GM21717 (cell line): ENCODE measurements around the gene LMTK2.
A peak's percentile ranks its signal among the peaks of the same experiment; 100 is the strongest.

ENCODE experiments used
- ATAC-seq: cut with Tn5 transposase; IDR thresholded peaks from one replicate; pipeline ENCODE4 v1.9.1; 2021; ENCODE audit warnings: mild to moderate bottlenecking, moderate library complexity; ENCODE audit not compliant: unreplicated experiment

LMTK2 gene

DNA sequence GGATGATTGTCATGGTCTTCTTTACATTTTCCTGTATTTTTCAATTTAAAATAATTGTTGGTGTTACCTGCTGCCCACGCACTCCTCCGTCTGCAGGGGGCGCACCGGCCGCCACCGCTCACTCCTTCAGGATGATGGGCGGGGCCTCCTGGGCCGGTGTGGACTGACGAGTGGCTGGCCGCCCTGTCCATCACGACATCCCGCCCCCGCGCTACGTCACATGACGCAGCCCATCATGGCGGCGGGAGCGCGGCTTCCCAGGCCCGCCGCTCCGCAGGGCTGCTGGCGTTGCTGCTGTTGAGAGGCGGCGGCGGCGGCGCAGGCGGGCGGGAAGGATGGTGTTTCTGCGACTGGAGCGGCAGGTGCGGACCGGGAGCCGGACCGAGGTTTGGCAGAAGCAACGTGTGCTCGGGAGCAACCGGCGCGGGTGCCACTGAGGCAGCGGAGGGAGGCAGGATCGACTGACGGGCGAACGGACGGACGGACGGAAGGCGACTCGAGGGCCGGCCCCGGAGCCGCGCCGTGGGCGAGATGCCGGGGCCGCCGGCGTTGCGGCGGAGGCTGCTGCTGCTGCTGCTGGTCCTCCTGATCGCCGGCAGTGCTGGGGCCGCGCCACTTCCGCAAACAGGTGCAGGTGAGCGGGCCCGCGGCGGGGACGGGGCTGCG, at the start of gene LMTK2:
Gene LMTK2, plus strand, starts transcription at position 216 of the 666 bp plus-strand sequence. Its CDS starts 316 bp downstream, at position 532.
- ATAC-seq: peak; percentile 100

DNA sequence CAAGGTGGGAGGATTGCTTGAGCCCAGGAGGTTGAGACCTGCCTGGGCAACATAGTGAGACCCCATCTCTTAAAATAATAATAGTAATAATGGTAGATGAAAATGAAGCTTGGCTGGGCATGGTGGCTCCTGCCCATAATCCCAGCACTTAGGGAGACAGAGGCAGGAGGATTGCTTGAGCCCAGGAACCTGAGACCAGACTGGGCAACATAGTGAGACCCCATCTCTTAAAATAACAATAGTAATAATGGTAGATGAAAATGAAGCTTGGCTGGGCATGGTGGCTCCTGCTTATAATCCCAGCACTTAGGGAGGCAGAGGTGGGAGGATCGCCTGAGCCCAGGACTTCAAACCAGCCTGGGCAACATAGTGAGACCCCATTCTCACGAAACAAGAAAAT, 49.5 kb upstream of the LMTK2 start:
- ATAC-seq: no peak

DNA sequence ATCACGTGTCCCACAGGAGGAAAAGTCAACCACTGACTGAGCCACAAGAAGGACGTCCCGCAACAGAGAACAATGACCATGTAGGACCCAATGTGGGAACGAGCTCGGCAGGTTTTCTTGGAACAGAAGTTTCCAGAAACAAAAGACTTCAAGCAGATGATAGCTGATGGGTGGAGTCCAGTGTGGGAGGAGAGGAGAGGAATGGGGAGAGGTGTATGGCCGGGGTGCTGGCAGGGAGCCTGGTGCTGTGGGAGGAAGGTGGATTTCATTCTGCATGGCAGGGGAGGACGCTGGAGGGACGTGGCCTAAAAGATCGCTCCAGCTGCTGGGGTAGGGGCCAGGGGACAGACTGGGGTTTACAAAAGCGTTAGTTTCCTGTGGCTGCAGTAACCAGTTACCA, 48.5 kb upstream of the LMTK2 start:
- ATAC-seq: no peak

DNA sequence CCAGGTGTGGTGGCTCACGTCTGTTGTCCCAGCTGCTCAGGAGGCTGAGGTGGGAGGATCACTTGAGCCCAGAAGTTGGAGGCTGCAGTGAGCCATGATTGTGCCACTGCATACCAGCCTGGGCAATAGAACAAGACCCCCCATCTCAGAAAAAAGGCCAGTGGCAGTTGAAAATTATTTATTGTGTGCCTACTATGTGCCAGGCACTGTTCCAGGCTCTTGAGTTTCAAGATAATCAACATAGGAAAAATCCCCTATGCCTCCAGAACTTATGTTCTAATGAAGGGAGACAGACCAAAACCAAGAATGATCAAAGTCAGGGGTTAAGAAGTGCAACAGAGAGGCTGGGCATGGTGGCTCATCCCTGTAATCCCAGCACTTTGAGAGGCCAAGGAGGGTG, 42.4 kb upstream of the LMTK2 start:
- no peak for ATAC-seq

DNA sequence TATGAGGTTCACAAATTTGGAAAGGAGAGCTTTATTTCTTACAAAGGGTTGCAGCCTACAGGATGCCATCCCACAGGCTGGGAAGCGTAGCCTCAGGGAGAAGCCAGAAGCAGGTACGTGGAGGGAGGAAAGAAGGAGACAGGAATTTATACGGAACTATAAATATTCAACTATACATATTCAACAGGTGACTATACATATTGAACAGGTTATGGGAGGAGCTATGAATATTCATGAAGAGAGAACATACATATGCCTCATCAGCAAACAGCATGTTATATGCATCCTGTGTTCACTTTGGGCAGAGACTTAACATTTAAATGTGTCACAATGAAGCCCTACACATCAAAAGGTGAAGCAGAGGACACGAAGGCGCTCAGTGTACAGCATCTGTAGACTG, 40.5 kb upstream of the LMTK2 start:
- ATAC-seq: no peak

DNA sequence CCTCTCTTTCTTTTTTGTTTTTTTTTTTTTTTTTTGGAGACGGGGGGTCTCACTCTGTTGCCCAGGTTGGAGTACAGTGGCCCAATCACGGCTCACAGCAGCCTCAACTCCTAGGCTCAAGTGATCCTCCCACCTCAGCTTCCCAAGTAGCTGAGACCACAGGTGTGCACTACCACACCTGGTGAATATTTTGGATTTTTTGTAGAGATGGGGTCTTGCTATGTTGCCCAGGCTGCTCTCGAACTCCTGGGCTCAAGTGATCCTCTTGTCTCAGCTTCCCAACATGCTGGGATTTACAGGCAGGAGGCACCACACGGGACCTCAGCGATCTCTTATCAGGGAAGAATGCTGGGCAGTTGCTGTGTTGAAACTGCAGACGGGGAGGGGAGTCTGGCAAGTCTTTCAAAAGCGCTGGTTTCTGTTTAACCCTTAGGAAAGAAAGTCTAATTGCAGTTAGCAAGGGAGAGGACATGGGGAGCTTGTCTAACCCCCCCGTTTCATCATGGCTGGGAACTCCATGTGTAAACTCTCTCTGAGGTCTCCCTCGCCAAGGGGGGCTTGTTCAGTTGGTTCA, 39.6 kb upstream of the LMTK2 start:
- ATAC-seq: no peak

DNA sequence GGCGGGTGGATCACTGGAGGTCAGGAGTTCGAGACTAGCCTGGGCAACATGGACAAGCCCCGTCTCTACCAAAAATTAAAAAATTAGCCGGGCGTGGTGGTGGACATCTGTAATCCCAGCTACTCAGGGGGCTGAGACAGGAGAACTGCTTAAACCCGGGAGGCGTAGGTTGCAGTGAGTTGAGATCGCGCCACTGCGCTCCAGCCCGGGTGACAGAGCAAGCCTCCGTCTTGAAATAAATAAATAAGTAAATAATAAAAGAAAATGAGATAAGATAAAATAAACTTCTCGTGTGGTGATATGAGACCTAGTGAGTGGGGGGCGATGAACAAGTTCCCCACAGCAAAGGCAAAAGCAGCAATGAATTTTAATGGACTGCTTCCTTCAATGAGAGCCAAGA, 33.6 kb upstream of the LMTK2 start:
- no peak for ATAC-seq

DNA sequence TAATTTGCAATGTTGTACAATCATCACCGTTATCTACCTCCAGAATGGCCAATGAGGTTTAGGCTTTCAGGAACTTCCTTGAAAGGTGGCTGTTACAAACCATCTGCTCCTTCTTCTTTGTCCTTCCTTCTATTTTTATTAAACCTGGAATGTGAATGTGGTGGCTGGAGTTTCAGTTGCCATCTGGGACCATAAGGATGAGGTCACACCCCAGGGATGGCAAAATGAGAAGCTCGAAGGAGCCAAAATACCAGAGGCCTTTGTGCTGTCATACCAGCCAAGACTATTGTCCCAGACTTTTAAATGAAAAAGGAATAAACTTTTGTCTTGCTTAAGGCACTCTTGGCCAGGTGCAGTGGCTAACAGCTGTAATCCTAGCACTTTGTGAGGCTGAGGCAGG, 30.9 kb upstream of the LMTK2 start:
- ATAC-seq: no peak

DNA sequence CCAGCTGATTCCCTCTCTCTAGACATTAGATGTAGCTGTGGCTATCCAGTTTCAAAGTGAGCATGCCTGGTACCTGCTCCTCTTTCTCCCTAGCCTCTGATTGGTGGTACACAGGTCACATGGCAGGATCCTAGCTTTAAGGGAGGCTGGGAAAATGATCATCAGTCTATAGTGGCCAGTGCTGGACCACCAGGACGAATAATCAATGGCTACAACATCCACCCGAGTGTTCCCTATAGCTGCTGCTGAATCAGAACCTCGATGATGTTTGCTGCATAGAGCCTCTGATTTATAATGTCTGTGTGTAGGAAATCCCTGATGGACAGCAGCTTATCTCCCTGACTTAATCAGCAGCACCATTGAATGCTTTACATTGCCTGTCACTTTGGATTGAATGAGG, 28.9 kb upstream of the LMTK2 start:
- no peak for ATAC-seq

DNA sequence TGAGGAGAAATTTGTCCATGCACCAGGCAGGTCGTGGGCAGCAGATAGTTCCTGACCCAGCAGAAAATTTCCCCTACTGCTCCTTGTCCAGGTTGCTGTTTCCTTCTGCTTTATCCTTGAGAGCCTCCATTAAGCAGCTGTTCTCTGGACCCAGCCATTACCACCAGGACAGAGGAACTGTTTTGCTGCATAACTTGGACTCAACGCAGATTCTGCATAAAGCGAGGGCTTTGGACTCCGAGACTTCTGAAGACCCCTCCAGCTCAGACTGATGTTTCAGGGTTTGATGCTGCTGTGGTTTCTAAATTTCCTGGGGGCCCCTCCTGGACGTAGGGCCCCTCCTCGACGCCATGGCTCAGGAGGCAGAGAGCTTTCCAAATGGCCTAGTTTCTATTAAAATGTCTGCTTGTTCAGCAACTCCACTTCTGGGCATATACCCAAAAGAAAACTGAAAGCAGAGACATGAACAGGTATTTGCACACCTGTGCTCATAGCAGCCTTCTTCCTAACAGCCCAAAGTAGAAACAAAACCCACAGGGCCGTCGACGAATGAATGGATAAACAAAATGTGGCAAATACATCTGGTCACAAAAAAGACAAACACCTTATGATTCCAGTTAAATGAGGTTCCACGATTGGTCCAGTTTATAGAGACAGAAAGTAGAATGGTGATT, 28.3 kb upstream of the LMTK2 start:
- ATAC-seq: no peak

DNA sequence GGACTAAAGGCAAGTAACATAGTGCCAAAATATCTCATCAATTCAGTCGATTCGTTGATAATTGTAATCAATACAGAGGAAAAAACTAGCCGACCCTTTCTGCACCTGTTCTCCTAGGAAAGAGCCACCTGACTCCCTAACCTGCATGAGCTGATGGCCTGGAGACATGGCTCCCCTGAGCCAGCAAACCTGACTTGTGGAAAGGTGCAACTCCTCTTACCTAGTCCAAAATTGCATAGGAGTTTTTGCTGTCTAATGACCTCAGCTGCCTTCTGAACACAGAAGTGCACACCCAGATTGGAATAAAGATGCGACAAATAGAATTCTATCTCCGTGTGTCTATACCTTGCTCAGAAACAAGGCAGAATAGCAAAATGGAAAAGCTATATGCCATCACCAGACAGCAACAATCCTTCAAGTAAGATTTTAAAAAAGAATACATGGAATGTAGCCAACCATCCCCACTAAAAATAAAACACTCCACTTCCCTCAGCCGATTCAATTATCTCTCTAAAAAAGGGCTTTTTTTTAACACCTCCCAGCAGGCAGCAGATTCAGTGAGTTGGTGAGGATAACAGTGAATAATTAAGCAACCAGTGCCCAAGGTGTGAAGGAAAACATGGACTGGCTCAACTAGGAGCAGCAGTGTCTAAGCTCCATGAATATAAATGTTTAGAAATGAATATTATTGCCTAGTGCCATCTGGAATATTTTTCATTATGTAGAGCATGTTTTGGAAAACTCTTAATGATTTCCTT, 26.6 kb upstream of the LMTK2 start:
- no peak for ATAC-seq

DNA sequence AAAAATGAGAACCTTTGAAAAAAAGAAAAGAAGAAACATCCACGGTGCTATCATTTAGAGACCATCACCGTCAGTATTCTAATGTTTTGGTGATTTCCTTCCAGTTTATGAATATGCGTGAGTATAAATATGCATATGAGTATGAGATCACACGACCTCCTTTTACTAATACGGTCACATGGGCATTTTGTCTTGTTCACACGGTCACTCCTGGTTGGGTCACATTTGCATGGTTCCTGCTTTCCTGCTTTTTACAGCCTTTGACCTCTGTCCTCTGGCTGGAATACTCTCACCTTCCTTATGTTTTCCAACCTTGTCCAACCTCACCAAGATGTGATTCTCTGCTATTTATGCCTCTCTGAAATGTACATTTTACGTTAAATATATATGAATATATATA, 25.3 kb upstream of the LMTK2 start:
- ATAC-seq: no peak

DNA sequence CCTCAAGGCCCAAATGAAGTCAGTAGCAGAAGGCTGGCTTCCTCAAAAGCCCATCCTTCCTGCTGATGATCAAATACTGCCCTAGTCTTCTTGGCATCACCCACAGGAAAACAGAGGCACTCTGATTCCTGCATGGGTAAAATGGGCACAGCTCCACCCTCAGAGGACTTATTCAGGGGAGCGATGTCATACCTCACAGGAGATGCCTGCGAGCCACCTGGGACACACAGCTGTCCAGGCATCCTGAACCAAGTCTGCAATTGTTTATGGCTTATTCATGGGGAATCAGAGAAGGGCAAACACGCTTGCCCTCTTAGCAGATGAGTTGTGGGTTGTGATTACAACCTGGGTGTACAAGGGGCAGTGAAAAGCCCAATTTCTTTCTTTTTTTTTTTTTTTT, 22.0 kb upstream of the LMTK2 start:
- no peak for ATAC-seq

DNA sequence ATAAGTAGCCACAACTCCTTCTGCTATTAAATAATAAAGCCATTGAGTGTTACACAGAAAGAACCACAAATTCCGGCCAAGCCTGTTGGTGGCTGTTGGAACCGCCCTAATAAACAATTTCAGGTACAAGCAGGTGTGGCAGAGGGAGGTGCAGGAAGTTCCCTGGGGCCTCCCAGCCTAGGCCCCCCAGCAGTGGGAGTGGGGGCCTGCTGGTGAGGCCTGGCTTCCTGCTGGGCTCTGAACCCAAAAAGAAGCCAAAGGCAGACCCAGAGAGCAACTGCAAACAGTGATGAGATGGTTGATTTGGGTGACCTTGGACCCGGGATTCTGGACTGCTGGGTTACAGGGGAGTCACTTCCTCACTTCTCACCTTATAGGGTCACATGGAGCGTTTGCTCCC, 21.0 kb upstream of the LMTK2 start:
- ATAC-seq: no peak

DNA sequence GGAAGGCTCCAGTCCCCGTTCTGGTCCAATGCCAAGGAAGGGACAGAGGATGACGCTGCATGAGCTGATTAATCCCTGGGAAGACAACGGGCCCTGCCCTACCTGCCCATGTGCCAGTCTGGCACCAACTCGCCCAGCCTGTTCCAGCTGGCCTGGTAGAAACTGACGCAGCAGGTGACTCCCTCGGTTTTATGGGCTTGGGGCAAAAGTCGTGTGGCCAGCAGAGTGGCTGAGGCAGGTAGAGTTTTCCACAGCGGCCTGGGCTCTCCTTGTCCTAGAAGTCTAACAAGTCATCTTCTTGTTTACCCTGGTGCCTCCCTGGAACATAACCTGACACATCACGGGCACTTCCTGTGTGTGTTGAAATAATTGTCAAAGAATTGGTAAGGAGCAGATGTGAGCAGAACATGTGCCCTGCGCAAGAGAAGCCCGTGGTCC, 20.4 kb upstream of the LMTK2 start:
- ATAC-seq: no peak

DNA sequence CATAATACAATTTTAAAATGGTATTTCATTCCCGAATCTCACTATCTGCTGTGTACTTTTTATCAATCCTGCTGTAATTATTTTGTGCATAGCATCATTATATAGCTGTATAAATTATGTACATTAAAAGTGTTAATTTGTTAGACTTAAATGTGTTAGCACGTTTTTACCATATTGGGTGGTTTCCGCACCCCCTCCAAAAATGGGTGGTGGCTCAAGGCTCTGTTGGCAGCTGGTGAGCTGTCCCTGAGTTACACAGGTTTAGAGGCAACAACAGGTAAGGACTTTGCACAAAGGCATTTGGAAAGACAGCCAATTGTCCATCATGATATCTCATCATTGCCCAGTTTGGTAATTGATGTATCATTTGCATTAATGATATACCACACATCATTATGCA, 18.6 kb upstream of the LMTK2 start:
- no peak for ATAC-seq

DNA sequence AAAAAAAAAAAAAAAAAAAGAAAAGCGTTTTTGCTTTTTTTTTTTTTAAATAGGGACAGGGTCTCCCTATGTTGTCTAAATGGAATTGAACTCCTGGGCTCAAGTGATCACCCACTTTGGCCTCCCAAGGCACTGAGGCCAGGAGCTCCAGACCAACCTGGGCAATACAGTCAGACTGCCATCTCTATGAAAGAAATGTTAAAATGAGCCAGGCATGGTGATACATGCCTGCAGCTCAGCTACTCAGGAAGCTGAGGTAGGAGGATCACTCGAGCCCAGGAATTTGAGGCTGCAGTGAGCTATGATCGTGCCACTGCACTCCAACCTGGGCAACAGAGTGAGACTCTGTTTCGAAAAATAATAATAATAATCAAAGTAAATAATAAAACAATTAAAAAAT, 16.5 kb upstream of the LMTK2 start:
- ATAC-seq: no peak

DNA sequence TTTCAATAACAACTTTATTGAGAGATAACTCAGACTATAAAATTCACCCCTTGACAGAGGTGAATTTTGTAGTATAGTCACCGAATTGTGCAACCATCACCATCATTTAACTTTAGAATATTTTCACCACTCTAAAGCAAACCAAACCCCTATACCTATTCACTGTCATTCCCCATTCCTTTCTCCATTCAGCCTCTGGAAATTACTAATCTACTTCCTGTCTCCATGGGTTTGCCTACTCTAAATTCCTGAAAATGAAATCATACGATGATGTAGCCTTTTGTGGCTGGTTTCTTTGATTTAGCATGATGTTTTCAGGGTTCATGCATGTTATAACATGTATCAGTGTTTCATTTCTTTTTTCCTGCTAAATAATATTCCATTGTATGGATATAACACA, 15.6 kb upstream of the LMTK2 start:
- no peak for ATAC-seq

DNA sequence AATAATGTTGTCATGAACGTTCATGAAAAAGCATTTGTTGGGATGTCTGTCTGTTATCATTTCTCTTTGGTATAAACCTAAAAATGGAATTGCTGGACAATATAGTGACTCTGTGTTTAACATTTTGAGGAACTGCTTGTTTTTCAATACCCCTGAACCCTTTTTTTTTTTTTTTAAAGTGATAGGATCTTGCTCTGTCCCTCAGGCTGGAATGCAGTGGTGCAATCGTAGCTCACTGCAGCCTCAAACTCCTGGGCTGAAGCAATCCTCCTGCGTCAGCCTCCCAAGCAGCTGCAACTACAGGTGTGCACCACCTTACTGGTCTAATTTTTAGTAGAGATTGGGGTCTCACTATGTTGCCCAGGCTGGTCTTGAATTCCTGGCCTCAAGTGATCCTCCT, 15.1 kb upstream of the LMTK2 start:
- ATAC-seq: no peak

DNA sequence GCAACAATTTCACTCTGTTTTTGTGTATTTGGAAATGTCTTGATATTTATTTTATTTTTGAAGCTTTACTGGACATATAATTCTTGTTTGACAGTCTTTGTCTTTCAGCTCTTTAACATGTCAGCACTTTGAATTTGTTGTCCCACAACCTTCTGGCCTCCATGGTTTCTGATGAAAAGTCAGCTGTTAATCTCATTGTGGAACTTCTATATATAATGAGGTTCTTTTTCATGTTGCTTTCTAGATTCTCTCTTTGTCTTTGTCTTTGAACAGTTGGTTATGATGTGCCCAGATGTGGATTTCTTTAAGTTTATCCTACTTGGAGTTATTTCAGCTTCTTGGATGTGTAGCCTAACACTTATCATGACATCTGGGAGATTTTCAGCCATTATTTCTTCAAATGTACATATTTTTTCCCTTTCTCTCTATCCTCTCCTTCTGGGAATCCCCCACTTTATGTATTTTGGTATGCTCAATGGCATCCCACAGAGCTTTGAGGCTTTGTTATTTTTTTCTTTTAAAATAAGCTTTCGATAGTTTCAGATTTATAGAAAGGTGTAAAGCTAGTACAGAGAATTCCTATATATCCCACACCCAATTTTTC, 9.5 kb upstream of the LMTK2 start:
- no peak for ATAC-seq

DNA sequence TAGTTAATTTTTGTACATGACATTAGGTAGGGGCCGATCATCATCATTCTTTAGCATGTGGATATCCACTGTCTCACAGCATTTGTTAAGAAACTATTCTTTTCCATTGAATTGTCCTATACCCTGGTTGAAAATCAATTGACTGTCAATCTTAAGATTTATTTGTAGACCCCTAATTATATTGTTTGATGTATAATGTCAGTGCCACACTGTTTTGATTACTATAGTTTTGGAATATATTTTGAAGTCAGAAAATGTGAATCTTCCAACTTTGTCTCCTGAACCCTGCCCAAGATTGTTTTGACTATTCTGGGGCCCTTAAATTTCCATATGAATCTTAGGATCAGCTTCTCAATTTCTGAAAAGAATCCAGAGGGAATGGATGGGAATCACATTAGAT, 6.6 kb upstream of the LMTK2 start:
- no peak for ATAC-seq
